Breast epithelium (tissue), 3 donors: ENCODE measurements around the gene GPR119.

ENCODE experiments used
- POLR2AphosphoS5 ChIP-seq, 3 donors: sonication (generic); formaldehyde crosslinking; IDR thresholded peaks; one replicate each; pipeline ENCODE4 v1.6.1; 2017; ENCODE audit warnings: antibody characterized with exemption in 3 of 3
- TF ChIP-seq, protein P1 (sequence below), 3 donors: fragments of 450-650 bp; IDR thresholded peaks; one replicate each; pipeline ENCODE4 v1.5.1; 2016 to 2017; ENCODE audit warnings: antibody characterized with exemption in 3 of 3, mild to moderate bottlenecking in 3 of 3, moderate library complexity in 3 of 3

DNA sequence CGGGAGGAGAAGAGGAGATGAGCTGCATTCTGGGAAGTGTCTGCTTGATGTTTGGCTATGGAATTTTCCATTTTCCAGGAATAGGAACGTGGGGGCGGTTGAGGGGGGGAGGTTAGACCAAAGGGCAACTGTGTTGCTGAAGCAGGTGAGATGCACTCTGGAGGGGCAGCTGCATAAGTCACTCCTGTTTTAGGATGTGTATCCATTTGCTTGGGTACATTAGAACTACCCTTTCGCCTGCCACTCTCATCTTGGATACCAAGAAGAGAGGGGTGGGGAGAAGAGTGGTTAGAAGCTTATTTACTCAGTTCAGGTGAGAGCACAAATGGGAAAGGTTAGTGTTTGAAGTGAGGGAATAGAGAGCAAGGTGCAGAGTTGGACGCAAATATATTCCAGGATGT lies 934 bp upstream of the GPR119 start:
- TF ChIP-seq, protein P1, sequence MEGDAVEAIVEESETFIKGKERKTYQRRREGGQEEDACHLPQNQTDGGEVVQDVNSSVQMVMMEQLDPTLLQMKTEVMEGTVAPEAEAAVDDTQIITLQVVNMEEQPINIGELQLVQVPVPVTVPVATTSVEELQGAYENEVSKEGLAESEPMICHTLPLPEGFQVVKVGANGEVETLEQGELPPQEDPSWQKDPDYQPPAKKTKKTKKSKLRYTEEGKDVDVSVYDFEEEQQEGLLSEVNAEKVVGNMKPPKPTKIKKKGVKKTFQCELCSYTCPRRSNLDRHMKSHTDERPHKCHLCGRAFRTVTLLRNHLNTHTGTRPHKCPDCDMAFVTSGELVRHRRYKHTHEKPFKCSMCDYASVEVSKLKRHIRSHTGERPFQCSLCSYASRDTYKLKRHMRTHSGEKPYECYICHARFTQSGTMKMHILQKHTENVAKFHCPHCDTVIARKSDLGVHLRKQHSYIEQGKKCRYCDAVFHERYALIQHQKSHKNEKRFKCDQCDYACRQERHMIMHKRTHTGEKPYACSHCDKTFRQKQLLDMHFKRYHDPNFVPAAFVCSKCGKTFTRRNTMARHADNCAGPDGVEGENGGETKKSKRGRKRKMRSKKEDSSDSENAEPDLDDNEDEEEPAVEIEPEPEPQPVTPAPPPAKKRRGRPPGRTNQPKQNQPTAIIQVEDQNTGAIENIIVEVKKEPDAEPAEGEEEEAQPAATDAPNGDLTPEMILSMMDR (IDR thresholded peaks at IDR 0.05) = no peak
- no peak for TF ChIP-seq POLR2AphosphoS5 (IDR thresholded peaks at IDR 0.05)
